GM12873 (cell line): ENCODE measurements around the gene C13orf46.

Experiments
- TF ChIP-seq, protein P1 (sequence below): IDR thresholded peaks from 2 replicates; pipeline ENCODE4 v1.5.1; 2012; ENCODE audit warnings: low read depth, mild to moderate bottlenecking, moderate library complexity, low read length, control low read depth; ENCODE audit not compliant: insufficient read depth; ENCODE audit errors: missing control alignments

C13orf46 gene

DNA sequence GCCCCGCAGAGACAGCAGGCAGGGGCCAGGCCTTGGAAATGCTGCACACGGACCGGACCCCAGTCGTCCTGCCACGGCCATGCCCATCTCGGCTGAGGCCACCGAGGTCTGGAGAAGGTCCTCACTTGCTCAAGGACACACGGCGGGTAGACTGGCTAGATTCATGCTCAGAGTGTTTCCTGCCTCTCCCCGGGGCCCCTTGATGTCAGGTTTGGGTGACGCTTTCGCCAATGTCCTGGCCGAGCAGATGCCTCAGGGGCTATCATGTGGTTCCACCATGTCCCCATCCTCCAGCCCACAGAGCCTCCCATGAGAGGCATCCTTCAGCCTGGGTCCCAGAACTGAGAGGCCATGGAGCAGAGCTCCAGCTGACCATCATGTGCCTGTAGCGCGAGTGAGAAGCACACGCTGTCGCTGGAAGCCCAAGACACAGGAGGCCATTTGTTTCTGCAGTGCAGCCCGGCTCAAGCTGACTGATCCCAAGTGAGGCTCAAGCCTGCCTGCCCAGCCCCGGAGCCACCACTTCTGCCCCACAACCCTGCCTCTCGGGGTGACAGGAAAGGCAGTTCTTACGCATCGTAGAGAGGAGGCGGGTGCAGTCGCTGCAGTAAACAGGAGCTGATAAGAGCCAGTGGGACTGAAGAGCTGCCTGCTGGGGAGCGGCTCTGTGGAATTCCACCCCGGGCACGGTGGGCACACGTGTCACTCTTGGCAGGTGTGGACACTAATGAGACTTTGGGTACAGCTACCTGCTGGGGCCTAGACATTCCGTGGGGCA is 56.1 kb downstream of the C13orf46 start:
- TF ChIP-seq, protein P1, sequence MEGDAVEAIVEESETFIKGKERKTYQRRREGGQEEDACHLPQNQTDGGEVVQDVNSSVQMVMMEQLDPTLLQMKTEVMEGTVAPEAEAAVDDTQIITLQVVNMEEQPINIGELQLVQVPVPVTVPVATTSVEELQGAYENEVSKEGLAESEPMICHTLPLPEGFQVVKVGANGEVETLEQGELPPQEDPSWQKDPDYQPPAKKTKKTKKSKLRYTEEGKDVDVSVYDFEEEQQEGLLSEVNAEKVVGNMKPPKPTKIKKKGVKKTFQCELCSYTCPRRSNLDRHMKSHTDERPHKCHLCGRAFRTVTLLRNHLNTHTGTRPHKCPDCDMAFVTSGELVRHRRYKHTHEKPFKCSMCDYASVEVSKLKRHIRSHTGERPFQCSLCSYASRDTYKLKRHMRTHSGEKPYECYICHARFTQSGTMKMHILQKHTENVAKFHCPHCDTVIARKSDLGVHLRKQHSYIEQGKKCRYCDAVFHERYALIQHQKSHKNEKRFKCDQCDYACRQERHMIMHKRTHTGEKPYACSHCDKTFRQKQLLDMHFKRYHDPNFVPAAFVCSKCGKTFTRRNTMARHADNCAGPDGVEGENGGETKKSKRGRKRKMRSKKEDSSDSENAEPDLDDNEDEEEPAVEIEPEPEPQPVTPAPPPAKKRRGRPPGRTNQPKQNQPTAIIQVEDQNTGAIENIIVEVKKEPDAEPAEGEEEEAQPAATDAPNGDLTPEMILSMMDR, result no peak

DNA sequence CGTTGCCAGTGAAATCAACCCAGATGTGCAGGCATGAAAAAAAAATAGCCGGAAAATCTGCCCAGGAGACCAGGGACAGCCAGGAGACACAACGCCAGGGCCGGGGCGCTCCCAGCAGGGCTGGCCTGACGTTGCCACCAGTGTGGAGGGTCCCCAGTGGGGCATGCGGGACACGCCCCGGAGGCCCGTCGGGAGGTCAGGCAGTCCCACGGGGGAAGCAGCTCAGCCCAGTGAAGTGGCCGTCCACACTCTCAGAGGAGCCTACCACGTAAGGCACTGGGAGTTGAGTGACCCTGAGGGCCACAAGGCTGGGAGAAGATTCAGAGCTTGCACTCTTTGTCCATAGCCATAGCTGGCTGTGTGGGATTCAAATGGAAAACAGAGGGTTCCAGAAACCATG is 56.8 kb downstream of the C13orf46 start:
- TF ChIP-seq, protein P1, result no peak

DNA sequence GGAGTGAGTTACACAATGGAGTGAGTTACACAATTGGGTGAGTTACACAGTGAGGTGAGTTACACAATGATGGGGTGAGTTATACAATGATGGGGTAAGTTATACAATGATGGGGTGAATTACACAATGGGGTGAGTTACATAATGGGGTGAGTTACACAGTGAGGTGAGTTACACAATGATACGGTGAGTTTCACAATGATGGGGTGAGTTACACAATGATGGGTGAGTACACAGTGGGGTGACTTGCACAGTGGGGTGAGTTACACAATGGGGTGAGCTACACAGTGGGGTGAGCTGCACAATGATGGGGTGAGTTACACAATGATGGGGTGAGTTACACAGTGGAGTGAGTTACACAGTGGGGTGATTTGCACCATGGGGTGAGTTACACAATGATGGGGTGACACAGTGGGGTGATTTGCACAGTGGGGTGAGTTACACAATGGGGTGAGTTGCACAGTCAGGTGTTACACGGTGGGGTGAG is 57.5 kb downstream of the C13orf46 start:
- TF ChIP-seq, protein P1, result no peak

DNA sequence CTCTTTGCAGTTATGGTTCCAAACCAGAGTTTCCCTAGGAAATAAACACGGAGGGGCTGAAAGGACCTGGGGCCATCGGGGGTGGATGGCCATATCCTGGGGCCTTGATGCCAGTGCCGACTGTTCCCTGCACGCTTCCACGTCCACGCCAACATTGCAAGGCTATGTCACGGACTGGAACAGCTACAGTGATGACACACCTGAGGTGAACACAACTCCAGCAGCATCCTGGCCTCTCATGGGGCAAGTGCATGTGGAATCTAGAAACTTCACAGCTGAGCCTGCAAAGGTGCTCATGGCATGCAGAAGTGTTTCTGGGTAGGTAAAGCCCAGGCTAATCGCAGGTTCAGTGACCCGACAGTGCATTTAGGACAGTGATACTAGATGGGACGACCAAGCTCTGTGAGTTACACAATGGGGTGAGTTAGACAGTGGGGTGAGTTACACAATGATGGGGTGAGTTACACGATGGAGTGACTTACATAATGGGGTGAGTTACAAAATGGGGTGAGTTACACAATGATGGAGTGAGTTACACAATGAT is 58.0 kb downstream of the C13orf46 start:
- TF ChIP-seq, protein P1, result no peak

DNA sequence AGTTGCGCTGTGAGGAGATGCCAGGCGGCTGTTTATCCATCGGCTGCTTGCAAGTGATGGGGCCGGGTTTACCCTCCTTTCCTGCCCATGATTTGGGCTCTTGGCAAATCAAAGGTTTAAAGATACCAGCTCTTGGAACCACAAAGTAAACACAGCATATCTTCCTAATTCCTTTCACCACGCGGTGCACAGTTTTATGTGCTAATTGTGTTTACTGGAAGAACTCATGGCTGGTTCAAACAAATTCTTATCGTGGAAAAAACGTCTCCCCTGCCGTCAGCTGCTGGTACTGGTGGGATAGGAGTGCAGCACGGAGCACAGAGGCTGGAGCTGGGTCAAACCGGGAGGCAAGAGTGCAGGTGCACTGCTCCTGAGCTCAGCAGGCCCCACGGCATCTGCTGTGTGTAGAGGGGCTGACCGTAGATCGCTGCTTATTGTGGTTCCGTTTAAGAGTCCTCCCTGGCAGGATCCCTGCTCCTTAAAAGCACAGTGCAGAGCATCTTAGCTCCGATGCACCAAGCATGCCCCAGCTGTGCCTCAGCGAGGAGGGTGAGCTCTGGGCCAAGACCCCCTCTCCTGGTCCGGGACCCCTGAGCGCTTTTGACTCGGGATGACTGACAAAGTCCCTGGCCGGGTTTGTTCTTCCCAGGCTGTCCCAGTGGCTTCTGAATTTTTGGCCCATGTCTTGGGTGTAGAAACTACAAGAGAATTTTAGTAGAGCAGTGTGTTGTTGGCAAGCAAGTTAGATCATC is 58.7 kb downstream of the C13orf46 start:
- TF ChIP-seq, protein P1, result no peak

DNA sequence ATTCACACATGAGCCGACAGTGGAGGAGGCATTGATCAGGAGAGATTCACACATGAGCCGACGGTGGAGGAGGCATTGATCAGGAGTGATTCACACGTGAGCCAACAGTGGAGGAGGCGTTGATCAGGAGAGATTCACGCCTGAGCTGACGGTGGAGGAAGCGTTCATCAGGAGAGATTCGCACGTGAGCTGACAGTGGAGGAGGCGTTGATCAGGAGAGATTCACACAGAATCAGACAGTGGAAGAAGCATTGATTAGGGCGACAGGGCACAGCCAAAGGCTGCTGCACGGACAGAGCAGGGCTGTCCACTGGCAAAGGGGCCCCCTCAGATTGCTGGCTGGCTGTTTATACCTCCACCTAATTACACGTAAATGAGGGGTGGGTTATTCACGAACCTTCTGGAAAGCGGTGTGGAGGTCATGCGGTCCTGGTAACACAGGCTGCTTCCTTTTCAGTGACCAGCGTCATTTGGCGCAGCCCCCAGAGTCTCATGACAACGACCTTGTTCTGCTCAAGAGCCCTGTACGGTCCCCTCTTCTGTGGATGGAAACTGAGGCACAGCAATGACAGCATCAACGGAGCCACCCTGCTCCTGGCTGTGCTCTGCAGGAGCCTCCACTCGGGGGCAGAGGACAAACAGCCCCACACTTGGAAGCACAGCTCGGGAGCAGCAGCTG is 59.4 kb downstream of the C13orf46 start:
- TF ChIP-seq, protein P1, result no peak
